ENCODE results near the gene ACSM3. TPM values are rescaled to one million over a fixed set of nuclear protein-coding genes. Genes with fewer than 3 reads are reported as not detected.

Gene ACSM3, protein sequence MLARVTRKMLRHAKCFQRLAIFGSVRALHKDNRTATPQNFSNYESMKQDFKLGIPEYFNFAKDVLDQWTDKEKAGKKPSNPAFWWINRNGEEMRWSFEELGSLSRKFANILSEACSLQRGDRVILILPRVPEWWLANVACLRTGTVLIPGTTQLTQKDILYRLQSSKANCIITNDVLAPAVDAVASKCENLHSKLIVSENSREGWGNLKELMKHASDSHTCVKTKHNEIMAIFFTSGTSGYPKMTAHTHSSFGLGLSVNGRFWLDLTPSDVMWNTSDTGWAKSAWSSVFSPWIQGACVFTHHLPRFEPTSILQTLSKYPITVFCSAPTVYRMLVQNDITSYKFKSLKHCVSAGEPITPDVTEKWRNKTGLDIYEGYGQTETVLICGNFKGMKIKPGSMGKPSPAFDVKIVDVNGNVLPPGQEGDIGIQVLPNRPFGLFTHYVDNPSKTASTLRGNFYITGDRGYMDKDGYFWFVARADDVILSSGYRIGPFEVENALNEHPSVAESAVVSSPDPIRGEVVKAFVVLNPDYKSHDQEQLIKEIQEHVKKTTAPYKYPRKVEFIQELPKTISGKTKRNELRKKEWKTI
- total RNA-seq (2022; extraction: Qiagen RNA extraction; ENCODE audit: low read depth), result 3.3 to 6.0 TPM (median 4.7 TPM) in 5 replicates

DNA sequence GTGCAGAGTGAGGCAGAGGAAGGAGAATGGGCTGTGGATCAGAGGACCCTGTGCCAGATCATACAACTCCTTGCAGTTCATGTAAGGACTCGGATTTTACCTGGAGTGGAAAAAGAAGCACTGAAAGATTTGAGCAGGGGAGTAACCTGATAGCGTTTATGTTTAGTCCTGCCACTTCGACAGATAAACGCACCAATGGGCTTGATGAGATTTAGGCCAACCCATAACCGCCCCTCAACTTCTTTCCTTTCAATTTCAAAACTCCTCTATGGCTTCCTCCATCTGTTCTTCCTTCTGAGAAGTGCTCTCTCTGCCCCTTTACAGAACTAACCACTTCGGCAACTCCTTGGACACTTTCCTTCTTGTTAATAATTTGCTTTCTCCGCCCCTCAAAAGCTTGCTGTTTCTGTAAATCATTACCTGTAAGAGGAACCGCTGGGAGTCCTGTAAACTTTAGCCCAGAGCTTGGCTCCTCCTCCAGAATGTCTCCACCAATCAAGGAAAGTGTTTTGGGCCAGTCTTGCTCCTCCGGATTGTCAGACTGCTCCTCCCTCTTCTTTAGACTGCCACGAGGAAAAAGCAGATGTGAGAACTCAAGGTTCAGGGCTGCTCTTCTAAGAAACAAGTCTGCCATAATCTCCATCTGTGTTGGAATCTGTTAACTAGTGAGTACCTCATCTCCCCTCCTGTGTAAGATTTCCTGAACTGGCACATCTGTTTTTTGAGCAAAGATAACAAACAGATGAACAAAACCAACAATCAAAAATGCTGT, at the start of gene ACSM3:
Gene ACSM3, plus strand, starts transcription at position 554 of the 772 bp plus-strand sequence. CDS start 6,021 bp downstream, outside the sequence.

DNA sequence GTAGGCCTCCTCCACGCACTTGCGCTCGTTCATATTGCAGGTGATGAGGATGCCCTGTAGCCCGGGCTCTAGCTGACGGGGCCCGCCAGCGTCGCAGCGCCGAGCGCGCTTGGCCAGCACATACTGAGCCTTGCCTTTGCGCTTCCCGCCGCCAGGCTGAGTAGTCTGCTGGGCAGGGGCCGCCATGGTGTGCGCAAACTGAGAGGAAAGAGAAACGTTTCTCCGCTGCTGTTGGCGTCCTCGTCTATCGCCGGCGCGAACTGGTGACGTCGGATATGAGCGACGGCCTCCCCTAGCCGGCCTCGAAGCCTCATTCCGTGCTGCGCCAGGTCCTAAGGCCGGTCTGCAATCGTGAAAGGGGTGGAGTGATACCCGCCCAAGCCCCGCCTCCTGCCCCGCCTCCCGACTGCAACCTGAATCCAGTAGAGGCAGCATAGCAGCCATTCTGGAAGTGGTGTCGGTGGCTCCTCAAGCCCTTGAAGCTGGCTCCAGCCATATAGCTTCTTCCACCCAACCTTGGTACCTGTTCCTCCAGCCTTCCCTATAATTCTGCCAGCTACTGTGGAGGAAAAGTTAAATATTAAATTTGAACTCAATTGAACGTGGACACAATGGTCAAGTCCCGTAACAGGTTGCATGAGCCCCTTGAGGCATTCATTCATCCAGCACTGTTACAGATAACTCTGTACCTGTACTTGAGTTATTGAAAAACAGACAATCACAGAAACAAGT, 22.1 kb upstream of the ACSM3 start, which contains the start of gene THUMPD1:
Gene THUMPD1, minus strand, starts transcription at position 265 of the 732 bp plus-strand sequence. Its CDS starts 79 bp downstream, at position 186.

DNA sequence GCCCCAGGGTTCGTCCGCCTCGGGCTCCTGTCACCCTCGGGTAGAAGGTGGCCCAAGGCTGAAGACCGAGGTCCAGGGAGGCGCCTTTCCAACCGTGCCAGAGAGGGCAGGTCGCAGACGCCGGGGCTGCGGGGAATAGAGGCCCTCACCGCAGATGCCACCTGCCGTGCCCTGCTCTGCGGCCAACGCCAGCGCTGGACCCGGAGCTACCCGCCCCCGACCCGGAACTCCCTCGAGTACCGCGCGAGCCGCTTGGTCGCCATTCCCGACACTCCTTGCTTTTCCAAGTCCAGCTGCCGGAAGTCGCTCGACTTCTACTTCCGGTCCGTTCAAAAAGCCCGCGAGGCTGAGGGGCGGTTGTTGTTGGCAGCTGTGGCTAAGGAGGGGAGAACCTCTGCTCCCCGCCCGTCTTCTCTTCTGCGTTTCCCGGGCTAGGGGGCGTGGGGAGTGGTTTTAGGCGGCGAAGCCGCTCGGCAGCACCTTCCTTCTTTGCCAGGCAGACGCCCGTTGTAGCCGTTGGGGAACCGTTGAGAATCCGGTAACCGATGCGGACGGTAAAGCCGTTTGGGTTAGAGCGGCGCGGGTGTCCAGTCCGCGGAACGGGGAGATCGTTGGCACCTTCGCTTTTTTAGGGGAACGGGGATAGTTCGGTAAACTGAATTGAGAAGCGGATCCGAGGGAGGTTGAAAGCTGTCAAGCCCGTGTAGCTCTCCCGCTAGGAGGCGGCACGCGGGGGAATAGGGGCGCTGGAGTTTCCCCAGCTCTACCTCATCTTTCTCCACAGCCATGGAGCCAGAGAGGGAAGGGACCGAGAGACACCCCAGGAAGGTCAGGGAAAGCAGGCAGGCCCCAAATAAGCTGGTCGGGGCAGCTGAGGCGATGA, 42.6 kb downstream of the ACSM3 start, which contains the start of the genes ERI2 and REXO5:
Gene ERI2, minus strand, starts transcription at position 305 of the 883 bp plus-strand sequence. Its CDS starts 42 bp downstream, at position 263.
Gene REXO5, plus strand, starts transcription at position 360 of the 883 bp plus-strand sequence. Its CDS starts 427 bp downstream, at position 787.

Other genes starting within 250 kb of the ACSM3 start
- gene ACSM2B, start 187.6 kb upstream of the ACSM3 start, total RNA-seq (2022; extraction: Qiagen RNA extraction; ENCODE audit: low read depth), result not detected in 5 replicates
- gene ACSM1, start 66.3 kb upstream of the ACSM3 start, total RNA-seq (2022; extraction: Qiagen RNA extraction; ENCODE audit: low read depth), result 0.02 TPM in 1 of 5 replicates, not detected in the others
- 20.8 to 29.6 TPM (median 23.3 TPM) in 5 replicates for gene THUMPD1, start 22.2 kb upstream of the ACSM3 start, total RNA-seq (2022; extraction: Qiagen RNA extraction; ENCODE audit: low read depth)
- gene ERI2, start 42.5 kb downstream of the ACSM3 start, total RNA-seq (2022; extraction: Qiagen RNA extraction; ENCODE audit: low read depth), result 11.7 to 14.4 TPM (median 13.6 TPM) in 5 replicates
- 3.2 to 4.3 TPM (median 3.5 TPM) in 5 replicates for gene REXO5, start 42.5 kb downstream of the ACSM3 start, total RNA-seq (2022; extraction: Qiagen RNA extraction; ENCODE audit: low read depth)
- gene DCUN1D3, start 136.3 kb downstream of the ACSM3 start, total RNA-seq (2022; extraction: Qiagen RNA extraction; ENCODE audit: low read depth), result 3.9 to 4.9 TPM (median 4.1 TPM) in 5 replicates
- 25.0 to 33.5 TPM (median 28.1 TPM) in 5 replicates for gene LYRM1, start 136.8 kb downstream of the ACSM3 start, total RNA-seq (2022; extraction: Qiagen RNA extraction; ENCODE audit: low read depth)

Measured in A549 treated with CpdA at 1 μM for 4 hours (cell line).